Spleen (tissue), 7 donors: ENCODE results near the gene CLTA.

ENCODE experiments used
- CTCF ChIP-seq, 11 experiments: fragments of 200-600 bp in 7 of 11; fragments of 450-650 bp in 4 of 11; sonication (generic) in 4 of 11; IDR thresholded peaks in 8 of 11; conservative IDR thresholded peaks in 3 of 11; 1 replicate in 7 of 11; 2 replicates in 4 of 11; pipeline versions ENCODE4 v1.4.0 to v1.8.0; 2016 to 2021; ENCODE audit warnings: antibody characterized with exemption in 11 of 11, inconsistent platforms in 4 of 11, mild to moderate bottlenecking in 1 of 11
- POLR2A ChIP-seq, 3 donors: fragments of 450-650 bp; IDR thresholded peaks; one replicate each; pipeline ENCODE4 v1.5.1; 2017; ENCODE audit warnings: antibody characterized with exemption in 3 of 3, mild to moderate bottlenecking in 1 of 3
- donor health status: DM: no; HTN: no; CAD: no; lungs with moderate emphysema.
- donor health status: DM: no; HTN: no; CAD: no.
- donor health status: DM: no; HTN: no; CAD: no.

DNA sequence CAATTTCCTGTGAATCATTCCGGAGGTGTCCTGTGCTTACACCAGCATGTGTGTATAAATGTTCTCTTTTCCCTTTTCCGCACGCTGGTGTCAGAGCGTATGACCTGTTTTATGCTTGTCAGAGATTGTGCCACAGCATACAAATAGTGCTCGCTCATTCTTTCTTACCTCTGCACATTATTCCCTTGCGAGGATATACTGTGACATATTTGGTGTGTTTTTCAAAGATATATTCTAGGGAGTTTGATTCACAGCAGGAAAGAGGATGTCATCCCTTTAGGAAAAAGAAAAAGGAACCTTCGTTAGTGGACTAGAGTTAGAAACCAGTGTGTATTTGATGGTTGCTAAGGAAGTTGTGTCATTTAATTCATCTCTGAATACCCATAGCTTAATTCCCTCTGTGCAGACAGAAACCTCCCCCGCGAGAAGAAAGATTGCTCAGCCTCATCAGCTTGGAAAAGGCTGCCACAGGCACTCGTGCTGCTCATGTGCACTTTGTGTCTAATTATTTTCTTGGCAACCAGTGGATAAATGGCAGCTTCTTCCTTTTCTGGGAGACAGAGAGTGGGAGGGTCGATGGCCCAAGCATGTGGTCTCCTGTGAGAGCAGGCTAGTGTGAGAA lies 36.3 kb upstream of the CLTA start:
- no peak for TF ChIP-seq CTCF (IDR thresholded peaks at IDR 0.05 in 8 of 11, conservative IDR thresholded peaks at IDR 0.05 in 3 of 11)
- no peak for TF ChIP-seq POLR2A (IDR thresholded peaks at IDR 0.05)
